Sciatic nerve (tissue), 2 donors: ENCODE data around the gene S100A10. TPM values are rescaled to one million over a fixed set of nuclear protein-coding genes. Genes with fewer than 3 reads are reported as not detected.
A peak's percentile ranks its signal among the peaks of the same experiment; 100 is the strongest.

Experiments
- ATAC-seq: fragments of 200-7000 bp; cut with Tn5 transposase; one replicate; pipeline ENCODE4 v1.9.1; 2020; ENCODE audit warnings: mild to moderate bottlenecking, moderate library complexity
- DNase-seq: peaks from one replicate; pipeline ENCODE4 v3.0.0-alpha.2; 2020; ENCODE audit warnings: low spot score
- intact Hi-C: fragments of 100-400 bp; cut with DNase I; formaldehyde crosslinking; loops from one replicate; pipeline ENCODE4 v1.14.2; 2022
- total RNA-seq: library from RNA; stranded (reverse); fragmentation: NEBNext Ultra II Directional; extraction: Animal tissue kit (Norgen Biotek cat#: 25700); gene quantifications from one replicate; pipeline ENCODE4 v1.2.1, GENCODE V29; 2021
- donor health status: DM: no; HTN: no; CAD: no.
- donor health status: DM: no; HTN: no; CAD: no.

S100A10 gene
- total RNA-seq, 1 donor from 2014 or later: 550 TPM

- no peak for DNase-seq
- intact Hi-C loops: no loop called here
- no peak for ATAC-seq
Measured at GRCh38 chr1:151990856-151991198, 2.8 kb downstream of the S100A10 start.

GRCh38 chr1:151990058-151990855 is 3.4 kb downstream of the S100A10 start:
- ATAC-seq: no peak
- DNase-seq: no peak
- intact Hi-C loops: no loop called here

GRCh38 chr1:151989211-151989862 is 4.3 kb downstream of the S100A10 start:
- ATAC-seq (peak; percentile 54), DNase-seq (peak; percentile 72)

GRCh38 chr1:151988405-151988923 is 5.2 kb downstream of the S100A10 start:
- ATAC-seq (no peak), DNase-seq (no peak)
- intact Hi-C loops: no loop called here

More at GRCh38 chr1:151989211-151989862, 4.3 kb downstream of the S100A10 start:
- intact Hi-C loops: no loop called here

GRCh38 chr1:151986501-151987190 is 7.0 kb downstream of the S100A10 start:
- intact Hi-C loops: no loop called here
- ATAC-seq: no peak

GRCh38 chr1:151985768-151986167 is 7.9 kb downstream of the S100A10 start:
- no peak for ATAC-seq
- intact Hi-C loops: no loop called here
- DNase-seq: no peak

More at GRCh38 chr1:151986501-151987190, 7.0 kb downstream of the S100A10 start:
- no peak for DNase-seq

- no peak for DNase-seq
- intact Hi-C loops: no loop called here
- no peak for ATAC-seq
Measured at GRCh38 chr1:151985270-151985669, 8.4 kb downstream of the S100A10 start.

- ATAC-seq: no peak
- no peak for DNase-seq
- intact Hi-C loops: no loop called here
Measured at GRCh38 chr1:151984313-151984956, 9.2 kb downstream of the S100A10 start.

GRCh38 chr1:151982300-151983005 is 11.2 kb downstream of the S100A10 start:
- intact Hi-C loops: no loop called here
- no peak for DNase-seq
- no peak for ATAC-seq

- ATAC-seq: no peak
- no peak for DNase-seq
- intact Hi-C loops: no loop called here
Measured at GRCh38 chr1:151981178-151981525, 12.5 kb downstream of the S100A10 start.

GRCh38 chr1:151980287-151981177 is 13.1 kb downstream of the S100A10 start:
- intact Hi-C loops: no loop called here
- ATAC-seq (peak; percentile 93), DNase-seq (peak; percentile 84)

- peak; percentile 50 for ATAC-seq
- DNase-seq: no peak
- intact Hi-C loops: no loop called here
Measured at GRCh38 chr1:151978922-151979321, 14.7 kb downstream of the S100A10 start.

GRCh38 chr1:151977662-151978230 is 15.9 kb downstream of the S100A10 start:
- intact Hi-C loops: no loop called here
- DNase-seq (no peak), ATAC-seq (no peak)

GRCh38 chr1:151976858-151977257 is 16.8 kb downstream of the S100A10 start:
- DNase-seq (no peak), ATAC-seq (no peak)
- intact Hi-C loops: no loop called here

- intact Hi-C loops: no loop called here
- ATAC-seq: no peak
- DNase-seq: no peak
Measured at GRCh38 chr1:151976015-151976343, 17.7 kb downstream of the S100A10 start.

- ATAC-seq: no peak
- intact Hi-C loops: no loop called here
- no peak for DNase-seq
Measured at GRCh38 chr1:151975311-151976014, 18.2 kb downstream of the S100A10 start.
